ENCODE measurements around the gene NINJ2. TPM values are rescaled to one million over a fixed set of nuclear protein-coding genes. Genes with fewer than 3 reads are reported as not detected.

The NINJ2 gene
- polyA plus RNA-seq, 1 of the 3 experiments (the other 2 are of a cell fraction), result 0.07 TPM

GRCh38 chr12:575129-575502, 88.1 kb downstream of the NINJ2 start:
- Histone ChIP-seq H2AFZ (ENCODE audit: low read depth) (0 out of 2 replicates have a peak overlapping the region, but pooled peaks have one; percentile 76), H3K9ac (no peak overlapping the region), H3K4me2 (no peak overlapping the region), H3K79me2 (ENCODE audit: insufficient read depth) (no peaks in the 10 kb centered on the region), H3F3A (replicated peaks; ENCODE audit: insufficient read depth) (peaks cover 5% of the 10 kb centered on the region), H3K4me3 (ENCODE audit: low read depth in 2 of 2, low read length in 1 of 2) (no peak overlapping the region), H3K27me3 (ENCODE audit: insufficient read depth) (no peaks in the 10 kb centered on the region), H3K4me1 (ENCODE audit: control insufficient read depth in 1 of 2, insufficient read depth in 2 of 2, low read depth in 1 of 2, low read length in 1 of 2) (peaks cover 0 to 36% of the 10 kb centered on the region in 2 experiments; a peak in 3 of 4 replicates), H3K9me3 (no peaks in the 10 kb centered on the region), H3K27ac (ENCODE audit: low read depth in 2 of 2, low read length in 1 of 2) (no peak overlapping the region), H3K9me2 (no peaks in the 10 kb centered on the region), H3K36me3 (replicated peaks in 1 of 2; ENCODE audit: control insufficient read depth in 1 of 2, insufficient read depth in 2 of 2, low read length in 1 of 2) (no peaks in the 10 kb centered on the region), H4K20me1 (ENCODE audit: insufficient read depth) (no peaks in the 10 kb centered on the region)
- ChIA-PET POLR2A (interaction anchor here (1.0 to 1.6 kb wide), 3 partner anchors 17 to 375 kb away, joined by 5 to 8 read pairs (median 6); partner anchors contain the start of genes RAD52 and WNK1), CTCF (interaction anchor here (0.7 to 6.5 kb wide), 26 partner anchors 9 to 417 kb away, joined by 3 to 129 read pairs (median 4); partner anchors contain the start of genes RAD52 and WNK1)
- 88% methylated on average over 7 of the region's 7 CpGs for WGBS (ENCODE audit: low lambda C conversion rate)
- DNase-seq, result no peak
- no peak for TF ChIP-seq ZBTB33 (IDR thresholded peaks at IDR 0.05; ENCODE audit: borderline replicate concordance, low read depth)
- TF ChIP-seq FOSL2 (IDR thresholded peaks at IDR 0.05; ENCODE audit: borderline replicate concordance, low read depth), result no peak
- no peak for TF ChIP-seq FOXM1 (IDR thresholded peaks at IDR 0.05; ENCODE audit: low read depth)
- TF ChIP-seq SMC3 (IDR thresholded peaks at IDR 0.05; ENCODE audit: low read depth, low read length), result no peak
- TF ChIP-seq, protein P1, sequence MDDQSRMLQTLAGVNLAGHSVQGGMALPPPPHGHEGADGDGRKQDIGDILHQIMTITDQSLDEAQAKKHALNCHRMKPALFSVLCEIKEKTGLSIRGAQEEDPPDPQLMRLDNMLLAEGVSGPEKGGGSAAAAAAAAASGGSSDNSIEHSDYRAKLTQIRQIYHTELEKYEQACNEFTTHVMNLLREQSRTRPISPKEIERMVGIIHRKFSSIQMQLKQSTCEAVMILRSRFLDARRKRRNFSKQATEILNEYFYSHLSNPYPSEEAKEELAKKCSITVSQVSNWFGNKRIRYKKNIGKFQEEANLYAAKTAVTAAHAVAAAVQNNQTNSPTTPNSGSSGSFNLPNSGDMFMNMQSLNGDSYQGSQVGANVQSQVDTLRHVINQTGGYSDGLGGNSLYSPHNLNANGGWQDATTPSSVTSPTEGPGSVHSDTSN (IDR thresholded peaks at IDR 0.05), result no peak
- TF ChIP-seq NFIC (IDR thresholded peaks at IDR 0.05; ENCODE audit: borderline replicate concordance), result no peak

DNA sequence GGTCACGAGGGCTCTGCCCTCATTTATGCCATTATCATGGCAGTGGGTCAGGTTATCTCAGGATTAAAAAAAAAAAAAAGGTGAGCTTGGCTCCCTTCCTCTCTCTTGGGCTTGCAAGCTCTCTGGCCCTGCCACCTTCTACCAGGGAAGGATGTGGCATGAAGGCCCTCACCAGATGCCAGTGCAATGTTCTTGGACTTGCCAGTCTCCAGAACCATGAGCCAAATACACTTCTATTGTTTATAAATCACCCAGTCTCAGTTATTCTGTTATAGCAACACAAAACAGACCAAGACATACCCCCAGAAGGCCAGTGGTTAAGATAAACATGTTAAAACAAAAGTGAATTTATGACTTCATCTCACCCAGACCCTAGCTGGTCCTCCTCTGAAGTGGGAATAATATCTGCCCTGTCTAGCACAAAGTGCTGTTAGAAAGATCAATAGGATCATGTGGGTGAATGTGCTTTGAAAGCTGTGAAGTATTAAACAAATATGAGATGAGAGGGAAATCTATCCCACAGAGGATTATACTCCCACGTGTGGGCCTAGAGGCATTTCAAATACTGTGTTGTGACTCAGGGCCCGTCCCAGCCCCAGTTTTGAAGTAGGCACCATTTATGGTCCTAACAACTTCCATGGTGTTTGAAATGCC, 88.6 kb downstream of the NINJ2 start:
- no peaks in the 10 kb centered on the region for H3K79me2 ChIP-seq (ENCODE audit: insufficient read depth)
- WGBS (ENCODE audit: low lambda C conversion rate), result 84% methylated on average over 3 of the region's 3 CpGs
- H3K9ac ChIP-seq, result no peak overlapping the region
- no peak overlapping the region for H3K4me2 ChIP-seq
- no peak overlapping the region for H3K27ac ChIP-seq (ENCODE audit: low read depth in 2 of 2, low read length in 1 of 2)
- no peak for DNase-seq
- H3K9me3 ChIP-seq, result no peaks in the 10 kb centered on the region
- H3K9me2 ChIP-seq, result no peaks in the 10 kb centered on the region
- no peak overlapping the region for H3K4me3 ChIP-seq (ENCODE audit: low read depth in 2 of 2, low read length in 1 of 2)
- TF ChIP-seq IRF3 (IDR thresholded peaks at IDR 0.05; ENCODE audit: low read depth, low read length) (no peak), GABPA (IDR thresholded peaks at IDR 0.05; ENCODE audit: low read depth) (no peak), RAD21 (IDR thresholded peaks at IDR 0.05; ENCODE audit: low read length) (no peak), MEF2A (IDR thresholded peaks at IDR 0.05; ENCODE audit: borderline replicate concordance, low read depth) (no peak), CHD2 (IDR thresholded peaks at IDR 0.05; ENCODE audit: low read length, partially characterized antibody) (no peak), EZH2phosphoT487 (IDR thresholded peaks at IDR 0.05; ENCODE audit: borderline replicate concordance, low read depth) (no peak), JUND (IDR thresholded peaks at IDR 0.05) (no peak), TEAD4 (IDR thresholded peaks at IDR 0.05; ENCODE audit: borderline replicate concordance, insufficient read depth) (no peak)
- TF ChIP-seq, protein P1 (IDR thresholded peaks at IDR 0.05), result no peak
- TF ChIP-seq, protein P2, sequence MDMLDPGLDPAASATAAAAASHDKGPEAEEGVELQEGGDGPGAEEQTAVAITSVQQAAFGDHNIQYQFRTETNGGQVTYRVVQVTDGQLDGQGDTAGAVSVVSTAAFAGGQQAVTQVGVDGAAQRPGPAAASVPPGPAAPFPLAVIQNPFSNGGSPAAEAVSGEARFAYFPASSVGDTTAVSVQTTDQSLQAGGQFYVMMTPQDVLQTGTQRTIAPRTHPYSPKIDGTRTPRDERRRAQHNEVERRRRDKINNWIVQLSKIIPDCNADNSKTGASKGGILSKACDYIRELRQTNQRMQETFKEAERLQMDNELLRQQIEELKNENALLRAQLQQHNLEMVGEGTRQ (IDR thresholded peaks at IDR 0.05; ENCODE audit: borderline replicate concordance, low read depth, low read length), result no peak
- TF ChIP-seq, protein P3, sequence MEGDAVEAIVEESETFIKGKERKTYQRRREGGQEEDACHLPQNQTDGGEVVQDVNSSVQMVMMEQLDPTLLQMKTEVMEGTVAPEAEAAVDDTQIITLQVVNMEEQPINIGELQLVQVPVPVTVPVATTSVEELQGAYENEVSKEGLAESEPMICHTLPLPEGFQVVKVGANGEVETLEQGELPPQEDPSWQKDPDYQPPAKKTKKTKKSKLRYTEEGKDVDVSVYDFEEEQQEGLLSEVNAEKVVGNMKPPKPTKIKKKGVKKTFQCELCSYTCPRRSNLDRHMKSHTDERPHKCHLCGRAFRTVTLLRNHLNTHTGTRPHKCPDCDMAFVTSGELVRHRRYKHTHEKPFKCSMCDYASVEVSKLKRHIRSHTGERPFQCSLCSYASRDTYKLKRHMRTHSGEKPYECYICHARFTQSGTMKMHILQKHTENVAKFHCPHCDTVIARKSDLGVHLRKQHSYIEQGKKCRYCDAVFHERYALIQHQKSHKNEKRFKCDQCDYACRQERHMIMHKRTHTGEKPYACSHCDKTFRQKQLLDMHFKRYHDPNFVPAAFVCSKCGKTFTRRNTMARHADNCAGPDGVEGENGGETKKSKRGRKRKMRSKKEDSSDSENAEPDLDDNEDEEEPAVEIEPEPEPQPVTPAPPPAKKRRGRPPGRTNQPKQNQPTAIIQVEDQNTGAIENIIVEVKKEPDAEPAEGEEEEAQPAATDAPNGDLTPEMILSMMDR (IDR thresholded peaks at IDR 0.05), result no peak
- H3K27me3 ChIP-seq (ENCODE audit: insufficient read depth), result no peaks in the 10 kb centered on the region
- H3K36me3 ChIP-seq (replicated peaks in 1 of 2; ENCODE audit: control insufficient read depth in 1 of 2, insufficient read depth in 2 of 2, low read length in 1 of 2), result no peaks in the 10 kb centered on the region
- peaks cover 0 to 37% of the 10 kb centered on the region in 2 experiments; a peak in 3 of 4 replicates for H3K4me1 ChIP-seq (ENCODE audit: control insufficient read depth in 1 of 2, insufficient read depth in 2 of 2, low read depth in 1 of 2, low read length in 1 of 2)
- no peak overlapping the region for H2AFZ ChIP-seq (ENCODE audit: low read depth)
- POLR2A ChIA-PET, result no interaction called here
- CTCF ChIA-PET, result interaction anchor here (1.2 to 6.5 kb wide), 11 partner anchors 17 to 518 kb away, joined by 3 to 129 read pairs (median 13); partner anchors contain the start of genes RAD52 and WNK1
- no peaks in the 10 kb centered on the region for H4K20me1 ChIP-seq (ENCODE audit: insufficient read depth)
- H3F3A ChIP-seq (replicated peaks; ENCODE audit: insufficient read depth), result peaks cover 5% of the 10 kb centered on the region
